ENCODE measurements around the gene ZNF423.

DNA sequence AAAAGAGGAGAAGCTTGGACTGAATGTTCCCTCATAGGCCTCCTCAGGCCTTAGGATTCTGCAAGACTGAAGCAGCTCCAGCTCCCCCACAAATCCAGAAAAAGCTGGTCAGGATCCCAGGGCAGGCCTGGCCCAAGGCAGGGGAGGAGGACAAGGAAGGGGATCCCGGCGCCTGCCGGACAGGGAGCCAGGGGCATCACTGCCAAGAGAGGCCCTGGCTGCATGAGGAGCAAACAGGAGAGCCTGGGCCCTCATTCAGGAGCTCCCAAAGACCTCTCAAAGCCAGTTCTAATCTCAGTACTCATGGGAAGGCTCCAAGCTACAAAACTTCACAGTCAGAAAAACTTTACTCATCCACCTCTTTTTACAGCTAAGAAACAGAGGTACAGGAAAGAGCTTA, 67.3 kb downstream of the ZNF423 start:
- TF ChIP-seq, protein P1, sequence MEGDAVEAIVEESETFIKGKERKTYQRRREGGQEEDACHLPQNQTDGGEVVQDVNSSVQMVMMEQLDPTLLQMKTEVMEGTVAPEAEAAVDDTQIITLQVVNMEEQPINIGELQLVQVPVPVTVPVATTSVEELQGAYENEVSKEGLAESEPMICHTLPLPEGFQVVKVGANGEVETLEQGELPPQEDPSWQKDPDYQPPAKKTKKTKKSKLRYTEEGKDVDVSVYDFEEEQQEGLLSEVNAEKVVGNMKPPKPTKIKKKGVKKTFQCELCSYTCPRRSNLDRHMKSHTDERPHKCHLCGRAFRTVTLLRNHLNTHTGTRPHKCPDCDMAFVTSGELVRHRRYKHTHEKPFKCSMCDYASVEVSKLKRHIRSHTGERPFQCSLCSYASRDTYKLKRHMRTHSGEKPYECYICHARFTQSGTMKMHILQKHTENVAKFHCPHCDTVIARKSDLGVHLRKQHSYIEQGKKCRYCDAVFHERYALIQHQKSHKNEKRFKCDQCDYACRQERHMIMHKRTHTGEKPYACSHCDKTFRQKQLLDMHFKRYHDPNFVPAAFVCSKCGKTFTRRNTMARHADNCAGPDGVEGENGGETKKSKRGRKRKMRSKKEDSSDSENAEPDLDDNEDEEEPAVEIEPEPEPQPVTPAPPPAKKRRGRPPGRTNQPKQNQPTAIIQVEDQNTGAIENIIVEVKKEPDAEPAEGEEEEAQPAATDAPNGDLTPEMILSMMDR (conservative IDR thresholded peaks at IDR 0.05; ENCODE audit: low read depth, low read length): no peak
- no peak for TF ChIP-seq EZH2 (IDR thresholded peaks at IDR 0.05; ENCODE audit: borderline replicate concordance, low read depth, low read length, poor library complexity, severe bottlenecking)
